C1 segment of cervical spinal cord (tissue), 14 donors: ENCODE measurements around the gene TM7SF3.
"Not testable (repeated sequence)": the region's sequence is repeated elsewhere in the genome, so short reads cannot be mapped to it uniquely, and the experiment has no call there.

Source experiments
- DNase-seq, 14 donors: peaks; one replicate each; lab custom pipeline; 2025; lab: John Stamatoyannopoulos, UW

TM7SF3 gene, protein sequence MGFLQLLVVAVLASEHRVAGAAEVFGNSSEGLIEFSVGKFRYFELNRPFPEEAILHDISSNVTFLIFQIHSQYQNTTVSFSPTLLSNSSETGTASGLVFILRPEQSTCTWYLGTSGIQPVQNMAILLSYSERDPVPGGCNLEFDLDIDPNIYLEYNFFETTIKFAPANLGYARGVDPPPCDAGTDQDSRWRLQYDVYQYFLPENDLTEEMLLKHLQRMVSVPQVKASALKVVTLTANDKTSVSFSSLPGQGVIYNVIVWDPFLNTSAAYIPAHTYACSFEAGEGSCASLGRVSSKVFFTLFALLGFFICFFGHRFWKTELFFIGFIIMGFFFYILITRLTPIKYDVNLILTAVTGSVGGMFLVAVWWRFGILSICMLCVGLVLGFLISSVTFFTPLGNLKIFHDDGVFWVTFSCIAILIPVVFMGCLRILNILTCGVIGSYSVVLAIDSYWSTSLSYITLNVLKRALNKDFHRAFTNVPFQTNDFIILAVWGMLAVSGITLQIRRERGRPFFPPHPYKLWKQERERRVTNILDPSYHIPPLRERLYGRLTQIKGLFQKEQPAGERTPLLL

DNA sequence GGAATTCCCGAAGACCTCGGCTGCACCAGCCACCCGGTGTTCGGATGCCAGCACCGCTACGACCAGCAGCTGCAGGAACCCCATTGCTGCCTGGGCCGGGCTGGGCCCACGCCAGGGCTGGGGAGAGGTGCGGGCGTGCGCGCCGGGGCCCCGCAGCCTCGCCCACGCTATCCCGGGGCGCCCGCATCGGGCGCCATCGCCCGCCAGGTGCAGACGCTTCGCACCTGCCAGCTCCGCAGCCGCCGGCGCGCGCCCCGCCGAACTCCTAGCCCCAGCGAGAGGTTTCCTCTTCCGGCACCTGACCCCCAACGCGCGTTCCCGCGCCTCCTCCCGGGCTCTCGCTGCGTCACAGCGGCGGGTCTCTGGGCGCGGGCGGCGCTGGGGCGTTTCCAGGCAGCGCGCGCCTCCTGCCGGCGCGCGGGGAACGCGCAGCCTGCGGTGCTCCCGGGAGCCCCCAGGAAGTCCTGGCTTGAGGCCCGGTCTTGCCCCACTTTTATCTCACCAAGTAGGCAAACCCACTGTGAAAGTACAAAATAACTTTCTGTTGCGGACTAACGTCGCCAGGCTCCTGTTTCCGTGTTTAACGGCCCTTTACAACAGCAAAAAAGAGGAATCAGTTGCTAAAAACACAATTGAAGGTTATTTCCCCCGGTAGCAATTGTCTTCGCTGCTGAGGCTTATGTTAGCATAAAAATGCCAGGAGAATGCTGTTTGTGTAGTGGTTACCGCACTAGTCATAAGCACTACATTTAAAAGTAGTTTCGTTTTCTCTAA is at the start of gene TM7SF3:
Gene TM7SF3 (minus strand): TSS at position 300 of the 774 bp plus-strand sequence. CDS start 216 bp downstream, at position 84.
- peak; percentile 20 to 92 (median 78) for DNase-seq

DNA sequence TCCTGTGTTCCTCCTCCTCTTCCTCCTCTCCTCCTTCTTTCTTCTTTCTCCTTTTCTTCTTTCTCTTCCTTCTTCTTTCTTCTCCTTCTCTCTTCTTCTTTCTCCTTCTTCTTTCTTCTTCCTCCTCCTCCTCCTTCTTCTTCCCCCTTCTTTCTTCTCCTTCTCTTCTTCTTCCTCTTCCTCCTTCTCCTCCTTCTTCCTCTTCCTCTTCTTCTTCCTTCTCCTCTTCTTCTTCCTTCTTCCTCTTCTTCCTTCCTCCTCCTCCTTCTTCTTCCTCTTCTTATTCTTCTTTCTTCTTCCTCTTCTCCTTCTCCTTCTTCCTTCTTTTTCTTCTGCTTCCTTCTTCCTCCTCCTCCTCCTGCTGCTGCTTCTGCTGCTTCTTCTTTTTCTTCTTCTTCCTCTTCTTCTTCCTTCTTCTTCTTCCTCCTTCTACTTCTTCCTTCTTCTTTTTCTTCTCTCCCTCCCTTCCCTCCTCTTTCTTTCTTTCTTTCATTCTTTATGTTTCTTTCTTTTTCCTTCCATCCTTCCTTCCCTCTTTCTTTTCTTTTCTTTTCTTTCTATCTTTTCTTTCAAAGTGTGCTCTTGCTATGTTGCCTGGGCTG is 49.2 kb upstream of the TM7SF3 start:
- no peak for DNase-seq

DNA sequence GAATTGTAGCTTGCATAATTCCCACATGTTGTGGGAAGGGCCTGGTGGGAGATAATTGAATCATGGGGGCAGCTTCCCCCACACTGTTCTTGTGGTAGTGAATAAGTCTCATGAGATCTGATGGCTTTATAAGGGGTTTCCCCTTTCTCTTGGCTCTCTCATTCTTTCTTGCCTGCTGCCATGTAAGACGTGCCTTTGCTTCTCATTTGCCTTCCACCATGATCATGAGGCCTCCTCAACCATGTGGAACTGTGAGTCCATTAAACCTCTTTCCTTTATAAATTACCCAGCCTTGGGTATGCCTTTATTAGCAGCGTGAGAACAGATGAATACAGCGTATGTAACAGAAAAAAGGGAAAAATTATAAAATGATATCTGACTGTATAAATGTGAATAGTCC is 47.1 kb upstream of the TM7SF3 start:
- no peak for DNase-seq

DNA sequence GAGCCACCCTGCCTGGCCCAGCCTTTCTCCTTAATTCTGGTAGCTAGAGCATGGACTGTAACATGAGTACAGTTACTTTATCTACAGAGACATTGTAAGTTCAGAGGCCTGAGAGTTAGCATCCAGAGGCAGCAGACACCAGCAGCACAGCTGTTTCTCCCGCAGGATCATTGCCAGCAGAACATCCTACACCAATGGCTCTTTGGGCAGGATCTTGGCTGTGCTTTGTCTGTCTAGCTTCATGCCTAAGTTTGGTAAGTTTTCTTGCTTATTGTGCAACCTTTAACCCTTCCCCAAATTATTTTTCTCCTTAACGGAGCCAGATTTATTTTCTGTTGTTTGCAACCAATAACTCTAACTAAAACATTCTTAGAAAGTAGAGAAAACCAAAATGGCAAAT is 46.6 kb upstream of the TM7SF3 start:
- DNase-seq = no peak

DNA sequence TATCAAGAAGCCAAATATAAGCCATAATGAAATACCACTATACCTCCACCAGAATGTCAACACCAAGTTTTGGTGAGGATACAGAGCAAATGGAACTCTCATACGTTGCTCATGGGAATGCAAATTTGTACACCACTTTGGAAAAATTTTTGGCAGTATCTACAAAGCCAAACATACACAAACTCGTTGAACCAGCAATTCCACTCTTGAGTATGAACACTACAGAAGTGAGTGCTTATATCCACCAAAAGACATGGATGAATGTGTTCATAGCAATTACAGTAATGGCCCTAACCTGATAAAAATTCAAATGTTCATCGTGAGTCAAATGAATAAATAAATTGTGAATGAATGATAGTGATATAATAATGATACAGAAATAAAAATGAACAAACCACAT is 43.4 kb upstream of the TM7SF3 start:
- DNase-seq = no peak

DNA sequence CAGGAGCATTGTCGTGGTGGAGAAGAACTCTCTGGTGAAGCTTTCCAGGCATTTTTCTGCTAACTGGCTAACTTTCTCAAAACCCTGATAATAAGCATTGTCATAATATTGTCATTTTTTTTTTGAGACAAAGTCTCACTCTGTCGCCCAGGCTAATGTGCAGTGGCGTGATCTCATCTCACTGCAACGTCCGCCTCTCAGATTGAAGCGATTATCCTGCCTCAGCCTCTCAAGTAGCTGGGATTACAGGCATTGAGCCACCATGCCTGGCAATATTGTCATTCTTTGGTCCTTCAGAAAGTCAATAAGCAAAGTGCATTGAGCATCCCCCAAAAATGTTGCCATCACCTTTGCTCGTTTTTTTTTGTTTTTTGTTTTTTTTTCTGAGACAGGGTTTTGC is 41.8 kb upstream of the TM7SF3 start:
- no peak for DNase-seq

DNA sequence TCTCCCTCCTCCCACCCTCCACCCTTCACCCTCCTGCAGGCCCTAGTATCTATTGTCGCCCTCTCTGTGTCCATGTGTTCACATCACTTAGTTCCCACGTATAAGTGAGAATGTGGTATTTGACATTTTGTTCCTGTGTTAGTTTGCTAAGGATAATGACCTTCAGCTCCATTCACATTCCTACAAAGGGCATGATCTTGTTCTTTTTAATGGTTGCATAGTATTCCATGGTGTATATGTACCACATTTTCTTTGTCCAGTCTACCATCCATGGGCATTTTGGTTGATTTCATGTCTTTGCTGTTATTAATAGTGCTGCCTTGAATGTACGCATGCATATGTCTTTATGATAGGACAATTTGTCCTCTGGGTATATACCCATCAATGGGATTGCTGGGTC is 38.6 kb upstream of the TM7SF3 start:
- DNase-seq = no peak

DNA sequence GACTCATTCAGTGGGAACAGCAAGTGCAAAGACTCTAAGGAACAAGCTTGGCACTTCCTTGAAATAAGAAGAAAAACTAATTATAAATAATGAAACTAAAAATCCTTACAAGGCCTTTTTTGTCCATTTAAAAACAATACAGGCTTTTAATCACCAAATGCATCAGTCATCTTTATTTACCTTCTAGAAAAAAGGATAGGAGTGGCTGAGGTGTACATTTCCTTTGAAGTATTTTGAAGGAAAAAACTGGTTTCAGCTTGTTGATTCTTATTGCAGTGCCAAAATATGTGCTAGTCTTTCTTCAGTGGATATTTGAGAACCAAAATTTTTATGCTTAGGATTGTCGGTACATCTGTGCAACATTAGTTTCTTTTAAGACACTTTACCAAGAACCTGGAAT is 38.0 kb upstream of the TM7SF3 start:
- no peak for DNase-seq

DNA sequence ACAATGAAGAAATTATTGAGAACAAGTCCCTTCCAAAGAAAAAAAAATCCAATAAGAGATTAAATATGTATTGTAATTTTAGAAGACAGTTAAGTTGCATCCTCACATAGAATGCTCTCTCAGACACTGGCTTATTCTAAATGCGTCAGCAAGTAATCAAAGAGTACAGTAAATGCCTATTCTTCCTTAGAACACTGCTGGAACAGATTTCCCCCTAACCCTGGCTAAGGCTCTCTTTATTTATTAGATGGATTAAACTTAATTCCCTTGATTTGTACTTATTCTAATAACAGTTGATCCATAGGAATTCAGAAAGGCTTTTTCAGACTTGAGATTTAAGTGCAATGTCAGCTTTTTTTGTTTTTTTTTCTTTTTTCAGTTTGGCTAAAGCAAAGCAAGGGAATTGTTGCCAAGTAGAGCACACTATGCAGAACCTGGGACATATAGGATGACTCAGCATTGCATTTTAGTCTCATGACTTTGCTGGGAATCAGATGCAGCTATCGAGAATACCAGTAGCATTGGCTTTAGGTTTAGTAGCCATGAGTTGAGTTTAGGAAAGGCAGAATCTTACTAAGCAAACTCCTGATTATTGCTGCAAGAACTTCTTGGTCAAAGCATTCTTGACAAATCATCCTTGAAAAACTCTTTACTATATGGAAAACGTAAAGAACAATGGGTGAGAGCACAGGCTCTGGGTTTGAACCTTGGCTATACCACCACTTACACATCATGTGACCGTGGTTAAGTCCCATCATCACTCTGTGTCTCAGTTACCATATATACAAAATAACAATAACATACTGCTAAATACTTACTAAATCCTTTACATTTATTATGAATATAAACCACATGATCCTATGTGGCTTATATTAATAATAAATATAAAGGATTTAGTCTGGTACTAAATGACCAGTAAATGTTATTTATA is 34.9 kb upstream of the TM7SF3 start:
- no peak for DNase-seq

DNA sequence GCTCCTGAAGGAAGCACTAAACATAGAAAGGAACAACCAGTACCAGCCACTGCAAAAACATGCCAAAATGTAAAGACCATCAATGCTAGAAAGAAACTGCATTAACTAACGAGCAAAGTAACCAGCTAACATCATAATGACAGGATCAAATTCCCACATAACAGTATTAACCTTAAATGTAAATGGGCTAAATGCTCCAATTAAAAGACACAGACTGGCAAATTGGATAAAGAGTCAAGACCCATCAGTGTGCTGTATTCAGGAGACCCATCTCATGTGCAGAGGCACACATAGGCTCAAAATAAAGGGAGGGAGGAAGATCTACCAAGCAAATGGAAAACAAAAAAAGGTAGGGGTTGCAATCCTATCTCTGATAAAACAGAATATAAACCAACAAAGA is 27.8 kb upstream of the TM7SF3 start:
- not testable (repeated sequence) for DNase-seq

DNA sequence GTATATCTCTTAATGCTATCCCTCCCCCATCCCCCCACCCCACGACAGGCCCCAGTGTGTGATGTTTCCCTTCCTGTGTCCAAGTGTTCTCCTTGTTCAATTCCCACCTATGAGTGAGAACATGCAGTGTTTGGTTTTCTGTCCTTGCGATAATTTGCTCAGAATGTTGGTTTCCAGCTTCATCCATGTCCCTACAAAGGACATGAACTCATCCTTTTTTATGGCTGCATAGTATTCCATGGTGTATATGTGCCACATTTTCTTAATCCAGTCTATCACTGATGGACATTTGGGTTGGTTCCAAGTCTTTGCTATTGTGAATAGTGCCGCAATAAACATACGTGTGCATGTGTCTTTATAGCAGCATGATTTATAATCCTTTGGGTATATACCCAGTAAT is 26.5 kb upstream of the TM7SF3 start:
- not testable (repeated sequence) for DNase-seq

DNA sequence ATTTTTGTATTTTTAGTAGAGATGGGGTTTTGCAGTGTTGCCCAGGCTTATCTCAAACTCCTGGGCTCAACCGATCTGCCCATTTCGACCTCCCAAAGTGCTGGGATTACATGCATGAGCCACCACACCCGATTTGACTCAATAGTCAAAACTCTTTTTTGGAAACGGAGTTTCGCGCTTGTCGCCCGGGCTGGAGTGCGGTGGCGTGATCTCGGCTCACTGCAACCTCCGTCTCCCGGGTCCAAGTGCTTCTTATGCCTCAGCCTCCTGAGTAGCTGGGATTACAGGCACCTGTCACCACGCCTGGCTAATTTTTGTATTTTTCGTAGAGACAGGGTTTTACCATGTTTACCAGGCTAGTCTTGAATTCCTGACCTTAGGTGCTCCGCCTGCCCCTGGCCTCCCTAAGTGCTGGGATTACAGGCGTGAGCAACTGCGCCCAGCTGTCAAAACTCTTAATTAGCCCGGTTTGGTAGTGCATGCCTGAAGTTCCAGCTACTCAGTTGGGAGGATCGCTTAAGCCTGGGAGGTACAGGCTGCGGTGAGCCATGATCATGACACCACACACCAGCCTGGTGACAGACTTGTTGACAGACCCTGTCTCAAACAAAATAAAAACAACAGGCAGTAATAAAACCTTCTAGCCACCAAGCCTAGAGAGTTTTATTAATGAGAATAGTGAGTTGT is 20.6 kb upstream of the TM7SF3 start:
- no peak for DNase-seq

DNA sequence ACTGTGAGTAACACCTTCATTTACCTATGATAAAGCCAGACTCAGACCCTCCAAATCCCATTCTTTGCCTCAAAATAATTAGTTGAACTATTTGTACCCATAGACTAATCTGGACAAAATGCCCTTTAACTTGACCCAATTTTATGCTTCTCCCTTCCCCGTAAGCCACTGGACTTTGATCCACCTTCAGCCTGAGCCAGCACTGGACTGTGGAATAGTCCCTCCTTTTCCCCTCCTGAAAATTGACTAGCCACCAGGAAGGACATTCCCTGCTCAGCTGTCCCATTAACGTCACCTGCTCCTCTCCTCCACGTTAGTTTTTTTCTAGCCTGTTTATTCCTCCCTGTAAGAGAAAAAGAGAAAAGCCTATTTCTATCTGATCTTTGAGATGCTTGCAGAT is 18.5 kb upstream of the TM7SF3 start:
- no peak for DNase-seq

DNA sequence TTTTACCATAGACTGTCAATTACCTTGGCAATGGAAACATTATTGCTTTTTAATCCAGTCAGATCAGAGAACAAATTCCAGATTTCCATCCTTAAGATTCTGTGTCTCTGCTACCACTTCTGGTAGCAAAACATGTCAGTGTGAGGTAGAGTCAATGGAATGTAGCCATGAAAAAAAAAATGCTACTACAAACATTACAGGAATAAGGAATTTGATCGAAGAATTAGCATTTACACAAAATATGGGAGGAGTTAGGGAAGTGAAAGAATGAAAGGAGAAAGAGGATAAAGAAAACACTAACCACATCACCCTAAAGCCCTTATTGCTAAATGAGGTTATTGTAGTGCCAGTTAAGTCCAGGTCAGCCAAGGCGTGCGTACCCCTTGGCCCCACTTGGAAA is 17.3 kb upstream of the TM7SF3 start:
- no peak for DNase-seq

DNA sequence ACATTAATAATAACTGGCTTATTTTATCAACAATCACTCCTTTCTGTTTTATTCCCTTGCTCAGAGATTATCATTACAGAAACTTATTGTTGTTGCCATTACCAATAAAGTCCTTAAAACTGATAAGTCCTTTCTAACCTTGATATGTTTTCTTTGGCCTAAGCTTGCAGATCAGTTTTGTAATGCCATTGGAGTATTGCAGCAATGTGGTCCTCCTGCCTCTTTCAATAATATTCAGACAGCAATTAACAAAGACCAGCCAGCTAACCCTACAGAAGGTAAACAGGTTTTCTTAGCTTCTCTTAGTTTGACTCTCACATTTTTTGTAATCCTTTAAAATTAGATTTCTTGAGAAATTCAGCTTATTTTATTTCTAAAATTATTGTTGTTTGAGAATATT is 12.1 kb upstream of the TM7SF3 start:
- no peak for DNase-seq

DNA sequence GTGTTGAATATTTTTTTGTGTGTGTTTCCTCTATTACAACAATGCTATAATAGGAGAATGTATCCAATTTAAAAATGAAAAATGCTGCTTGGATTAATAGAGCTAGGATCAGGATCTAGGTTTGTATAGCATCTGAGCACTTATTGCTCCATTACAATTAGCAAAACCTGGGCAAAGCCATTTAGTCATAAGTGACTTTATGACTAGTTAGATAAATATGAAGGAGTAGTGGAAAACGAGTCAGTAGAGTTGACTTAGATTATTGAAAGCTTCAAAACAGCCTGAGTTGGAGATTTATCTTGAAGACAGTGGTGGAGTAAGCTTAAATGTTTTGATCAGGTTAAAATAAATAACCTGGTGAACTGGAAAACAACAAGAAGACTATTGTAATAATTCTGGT is 10.9 kb upstream of the TM7SF3 start:
- no peak for DNase-seq

DNA sequence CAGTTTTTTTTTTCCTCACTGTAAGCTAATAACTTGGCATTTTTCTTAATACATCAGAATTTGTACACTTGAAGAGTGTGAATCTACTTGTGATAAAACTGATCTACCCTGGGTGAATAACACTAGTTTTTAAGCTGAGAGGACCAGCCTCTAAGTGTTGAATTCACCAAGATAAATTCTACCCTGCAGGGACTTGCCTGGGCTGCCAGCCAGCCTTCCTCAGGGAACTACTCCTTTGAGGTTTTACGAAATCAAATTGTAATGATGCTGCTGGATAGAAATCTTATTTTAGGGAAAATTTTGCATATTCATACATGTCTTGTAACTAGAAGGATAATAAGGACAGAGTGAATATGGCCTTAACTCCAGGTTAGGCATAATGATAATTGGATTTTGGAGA is 10.1 kb upstream of the TM7SF3 start:
- DNase-seq = no peak

DNA sequence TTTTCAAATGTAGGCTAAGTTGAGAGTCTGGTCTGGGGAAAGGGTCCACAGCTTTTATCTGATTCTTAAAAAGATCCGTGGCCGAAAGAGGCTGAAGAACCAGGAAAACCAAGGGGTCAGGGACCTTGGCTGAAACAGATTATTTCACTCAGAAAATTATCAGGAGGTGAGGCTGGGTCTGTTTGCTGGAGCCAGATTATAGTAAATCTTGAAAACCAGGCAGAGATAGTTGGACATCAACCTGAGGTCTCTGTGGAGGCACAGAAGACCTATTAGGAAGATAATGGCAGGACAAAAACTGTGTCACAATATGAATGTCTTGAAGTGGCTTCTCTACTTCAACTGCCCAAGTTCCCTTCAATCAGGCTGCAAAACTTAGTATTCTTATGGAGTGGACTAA is 6.6 kb upstream of the TM7SF3 start:
- no peak for DNase-seq

DNA sequence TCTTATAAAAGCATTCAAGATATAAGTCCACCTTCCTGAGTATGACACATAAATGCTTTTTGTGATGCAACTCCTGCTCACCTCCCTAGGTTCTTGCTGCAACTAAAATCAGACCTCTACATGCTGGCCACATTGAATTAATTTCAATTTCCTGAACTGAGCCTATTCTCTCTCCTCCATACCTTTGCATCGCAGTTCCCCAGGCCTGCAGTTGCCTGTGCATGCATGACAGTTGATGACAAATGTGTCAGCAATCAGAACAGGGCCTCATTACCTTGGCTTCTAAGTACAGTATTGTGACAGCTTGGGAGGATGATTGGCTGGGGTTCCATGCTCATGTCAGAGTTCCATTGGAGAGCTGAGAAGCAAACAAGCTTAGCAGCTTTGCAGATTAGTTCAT is 3.9 kb upstream of the TM7SF3 start:
- DNase-seq = no peak

DNA sequence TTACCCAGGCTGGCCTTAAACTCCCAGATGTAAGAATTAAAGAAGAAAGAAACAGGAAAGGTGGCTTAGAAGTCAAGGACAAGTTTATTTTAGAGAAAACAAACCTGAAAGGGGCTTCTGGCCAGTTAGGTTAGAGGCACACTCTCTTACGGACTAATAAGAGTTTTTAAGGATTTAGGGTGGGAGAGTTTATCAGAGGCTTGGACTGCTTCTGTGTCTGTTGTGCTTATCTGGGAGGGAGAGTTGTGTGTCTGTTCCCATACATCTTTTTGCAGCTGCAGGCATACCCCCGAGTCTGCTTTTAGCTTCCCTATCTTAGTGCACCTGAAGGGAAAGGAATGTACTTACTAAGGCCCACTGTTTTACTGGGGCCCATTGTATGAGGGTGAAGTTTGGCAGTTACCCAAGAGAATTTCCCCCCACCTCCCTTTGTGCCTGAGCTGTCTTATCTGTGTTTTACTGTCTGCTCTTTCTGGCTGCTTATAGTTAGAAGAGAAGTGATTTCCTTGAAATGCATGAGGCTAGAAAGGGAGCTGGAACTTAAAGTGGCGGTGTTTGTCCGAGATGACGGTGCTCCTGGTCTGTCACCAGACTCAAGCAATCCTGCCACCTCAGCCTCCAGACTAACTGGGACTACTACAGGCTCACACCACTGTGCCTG is 3.1 kb upstream of the TM7SF3 start:
- not testable (repeated sequence) for DNase-seq
